Gastroesophageal sphincter (tissue), 3 donors: ENCODE data around the gene TCF12.

ENCODE experiments used
- POLR2A ChIP-seq, 2 donors: fragments of 450-650 bp; IDR thresholded peaks; one replicate each; pipeline ENCODE4 v1.6.1; 2017; ENCODE audit warnings: antibody characterized with exemption in 2 of 2, mild to moderate bottlenecking in 2 of 2, moderate library complexity in 1 of 2
- POLR2AphosphoS5 ChIP-seq: sonication (generic); formaldehyde crosslinking; IDR thresholded peaks from one replicate; pipeline ENCODE4 v1.6.1; 2017; ENCODE audit warnings: antibody characterized with exemption
- TF ChIP-seq, protein P1 (sequence below), 4 experiments: fragments of 200-600 bp in 2 of 4; fragments of 450-650 bp in 2 of 4; sonication (generic) in 1 of 4; IDR thresholded peaks; one replicate each; pipeline ENCODE4 v1.5.1; 2017 to 2019; ENCODE audit warnings: antibody characterized with exemption in 4 of 4, mild to moderate bottlenecking in 2 of 4, moderate library complexity in 2 of 4

DNA sequence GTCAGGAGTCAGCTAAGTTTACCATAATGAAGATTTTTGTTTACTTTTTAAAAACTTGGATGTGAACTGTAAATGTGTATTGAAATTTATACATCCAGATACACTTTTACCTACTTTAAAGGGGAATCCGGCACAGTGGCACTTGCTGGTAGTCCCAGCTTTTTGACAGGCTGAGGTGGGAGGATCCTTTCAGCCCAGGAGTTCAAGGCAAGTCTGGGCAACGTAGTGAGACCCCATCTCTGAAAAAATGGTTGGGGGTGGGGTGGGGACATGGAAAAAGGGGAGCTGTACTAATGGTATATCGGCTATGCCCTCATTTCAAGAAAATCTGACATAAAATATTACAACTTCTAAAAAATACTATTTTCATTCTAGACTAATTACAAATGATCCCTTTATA lies 362.0 kb downstream of the TCF12 start:
- TF ChIP-seq POLR2AphosphoS5 = no peak
- no peak for TF ChIP-seq POLR2A (IDR thresholded peaks at IDR 0.05)
- TF ChIP-seq, protein P1, sequence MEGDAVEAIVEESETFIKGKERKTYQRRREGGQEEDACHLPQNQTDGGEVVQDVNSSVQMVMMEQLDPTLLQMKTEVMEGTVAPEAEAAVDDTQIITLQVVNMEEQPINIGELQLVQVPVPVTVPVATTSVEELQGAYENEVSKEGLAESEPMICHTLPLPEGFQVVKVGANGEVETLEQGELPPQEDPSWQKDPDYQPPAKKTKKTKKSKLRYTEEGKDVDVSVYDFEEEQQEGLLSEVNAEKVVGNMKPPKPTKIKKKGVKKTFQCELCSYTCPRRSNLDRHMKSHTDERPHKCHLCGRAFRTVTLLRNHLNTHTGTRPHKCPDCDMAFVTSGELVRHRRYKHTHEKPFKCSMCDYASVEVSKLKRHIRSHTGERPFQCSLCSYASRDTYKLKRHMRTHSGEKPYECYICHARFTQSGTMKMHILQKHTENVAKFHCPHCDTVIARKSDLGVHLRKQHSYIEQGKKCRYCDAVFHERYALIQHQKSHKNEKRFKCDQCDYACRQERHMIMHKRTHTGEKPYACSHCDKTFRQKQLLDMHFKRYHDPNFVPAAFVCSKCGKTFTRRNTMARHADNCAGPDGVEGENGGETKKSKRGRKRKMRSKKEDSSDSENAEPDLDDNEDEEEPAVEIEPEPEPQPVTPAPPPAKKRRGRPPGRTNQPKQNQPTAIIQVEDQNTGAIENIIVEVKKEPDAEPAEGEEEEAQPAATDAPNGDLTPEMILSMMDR (IDR thresholded peaks at IDR 0.05) = no peak
